ENCODE measurements around the gene DIPK1B.

GRCh38 chr9:136743639-136744211, 31.4 kb downstream of the DIPK1B start:
- TF ChIP-seq CTCF (IDR thresholded peaks at IDR 0.05 in 8 of 11, conservative IDR thresholded peaks at IDR 0.05 in 3 of 11) (no peak), POLR2AphosphoS5 (IDR thresholded peaks at IDR 0.05) (no peak), POLR2A (IDR thresholded peaks at IDR 0.05) (no peak)
